Breast epithelium (tissue), 4 donors: ENCODE data around the gene GAS7. TPM values are rescaled to one million over a fixed set of nuclear protein-coding genes. Genes with fewer than 3 reads are reported as not detected.

ENCODE experiments used
- DNase-seq, 2 donors: peaks; one replicate each; pipeline ENCODE4 v3.0.0-alpha.2; 2019; ENCODE audit warnings: low spot score in 2 of 2
- H3K27ac ChIP-seq, 2 donors: fragments of 200-600 bp; sonication (generic) in 1 of 2; one replicate each; pipeline ENCODE4 v1.5.1; 2016 to 2019; ENCODE audit warnings: mild to moderate bottlenecking in 1 of 2
- H3K27me3 ChIP-seq, 2 donors: fragments of 200-600 bp; sonication (generic) in 1 of 2; one replicate each; pipeline versions ENCODE4 v1.5.1 to v1.6.0; 2017 to 2019; ENCODE audit warnings: control low read depth in 1 of 2, mild to moderate bottlenecking in 1 of 2
- H3K36me3 ChIP-seq: fragments of 200-600 bp; one replicate; pipeline ENCODE4 v1.5.1; 2019
- H3K4me1 ChIP-seq, 2 donors: fragments of 200-600 bp; sonication (generic); one replicate each; pipeline ENCODE4 v1.5.1; 2016 to 2019; ENCODE audit warnings: control low read depth in 1 of 2
- H3K4me3 ChIP-seq, 3 donors: fragments of 200-600 bp; sonication (generic); 1 replicate in 2 of 3; 2 replicates in 1 of 3; pipeline ENCODE4 v1.5.1; 2016 to 2019; ENCODE audit warnings: mild to moderate bottlenecking in 3 of 3, moderate library complexity in 2 of 3
- H3K9me3 ChIP-seq, 2 donors: fragments of 200-600 bp; sonication (generic) in 1 of 2; one replicate each; pipeline ENCODE4 v1.5.1; 2016 to 2019; ENCODE audit warnings: control low read depth in 1 of 2
- CTCF ChIP-seq, 3 donors: fragments of 450-650 bp; IDR thresholded peaks; one replicate each; pipeline ENCODE4 v1.5.1; 2016 to 2017; ENCODE audit warnings: antibody characterized with exemption in 3 of 3, mild to moderate bottlenecking in 3 of 3, moderate library complexity in 3 of 3
- POLR2A ChIP-seq: fragments of 450-650 bp; IDR thresholded peaks from one replicate; pipeline ENCODE4 v1.6.1; 2016; ENCODE audit warnings: antibody characterized with exemption, mild to moderate bottlenecking, moderate library complexity
- POLR2AphosphoS5 ChIP-seq, 3 donors: sonication (generic); formaldehyde crosslinking; IDR thresholded peaks; one replicate each; pipeline ENCODE4 v1.6.1; 2017; ENCODE audit warnings: antibody characterized with exemption in 3 of 3
- intact Hi-C: fragments of 100-400 bp; cut with DNase I; formaldehyde crosslinking; loops from one replicate; pipeline ENCODE4 v1.15.1; 2023; ENCODE audit warnings: low total_unique reads
- total RNA-seq, 3 donors: library from RNA; depleted of rRNA; stranded (reverse); fragments of >200 nt; gene quantifications; one replicate each; pipeline ENCODE4 v1.1.0, GENCODE V29; 2016

The GAS7 gene
- total RNA-seq, 3 donors from 2014 or later = 21.8 to 62.2 (median 33.4) TPM

GRCh38 chr17:10210151-10210574, 11.8 kb upstream of the GAS7 start:
- H3K9me3 ChIP-seq = peaks cover 8 to 10% of the 10 kb centered on the region in 2 donors
- intact Hi-C loops = no loop called here
- no peaks in the 10 kb centered on the region for H3K36me3 ChIP-seq
- DNase-seq = no peak
- TF ChIP-seq POLR2AphosphoS5 (IDR thresholded peaks at IDR 0.05) (no peak), CTCF (IDR thresholded peaks at IDR 0.05) (no peak), POLR2A (no peak)
- H3K27ac ChIP-seq = peak overlapping the region in 1 of 2 donors; percentile 30
- no peak overlapping the region for H3K4me3 ChIP-seq
- H3K4me1 ChIP-seq = no peaks in the 10 kb centered on the region
- H3K27me3 ChIP-seq = no peaks in the 10 kb centered on the region

GRCh38 chr17:10208604-10209193, 10.3 kb upstream of the GAS7 start:
- H3K4me3 ChIP-seq = no peak overlapping the region
- intact Hi-C loops = loop anchor here (5.0 kb wide), 1 partner anchor 1001 kb away; no protein-coding TSS in a partner anchor
- DNase-seq = no peak
- H3K36me3 ChIP-seq = no peaks in the 10 kb centered on the region
- peak overlapping the region in 1 of 2 donors; percentile 38 for H3K27ac ChIP-seq
- peaks cover 8 to 13% of the 10 kb centered on the region in 2 donors for H3K9me3 ChIP-seq
- H3K27me3 ChIP-seq = no peaks in the 10 kb centered on the region
- H3K4me1 ChIP-seq = no peaks in the 10 kb centered on the region
- TF ChIP-seq POLR2AphosphoS5 (IDR thresholded peaks at IDR 0.05) = no peak
- TF ChIP-seq POLR2A = no peak
- no peak for TF ChIP-seq CTCF (IDR thresholded peaks at IDR 0.05)

GRCh38 chr17:10207153-10207552, 8.7 kb upstream of the GAS7 start:
- DNase-seq = no peak
- intact Hi-C loops = loop anchor here (5.0 kb wide), 1 partner anchor 1000 kb away; no protein-coding TSS in a partner anchor
- TF ChIP-seq POLR2A (no peak), CTCF (IDR thresholded peaks at IDR 0.05) (no peak), POLR2AphosphoS5 (IDR thresholded peaks at IDR 0.05) (no peak)

GRCh38 chr17:10205549-10206185, 7.3 kb upstream of the GAS7 start:
- no peak for DNase-seq
- H3K36me3 ChIP-seq = no peaks in the 10 kb centered on the region
- H3K27me3 ChIP-seq = no peaks in the 10 kb centered on the region
- peaks cover 8 to 13% of the 10 kb centered on the region in 2 donors for H3K9me3 ChIP-seq
- no peaks in the 10 kb centered on the region for H3K4me1 ChIP-seq
- H3K27ac ChIP-seq = no peak overlapping the region
- TF ChIP-seq CTCF (IDR thresholded peaks at IDR 0.05) (no peak), POLR2A (no peak), POLR2AphosphoS5 (IDR thresholded peaks at IDR 0.05) (no peak)
- intact Hi-C loops = loop anchor here (5.0 kb wide), 1 partner anchor 998 kb away; no protein-coding TSS in a partner anchor
- no peak overlapping the region for H3K4me3 ChIP-seq

More at GRCh38 chr17:10207153-10207552, 8.7 kb upstream of the GAS7 start:
- Histone ChIP-seq H3K4me1 (no peaks in the 10 kb centered on the region), H3K36me3 (no peaks in the 10 kb centered on the region), H3K27me3 (no peaks in the 10 kb centered on the region), H3K27ac (no peak overlapping the region), H3K9me3 (peaks cover 8 to 13% of the 10 kb centered on the region in 2 donors), H3K4me3 (no peak overlapping the region)

- intact Hi-C loops = no loop called here
- Histone ChIP-seq H3K27me3 (no peaks in the 10 kb centered on the region), H3K27ac (no peak overlapping the region), H3K9me3 (peaks cover 8 to 13% of the 10 kb centered on the region in 2 donors), H3K36me3 (no peaks in the 10 kb centered on the region), H3K4me3 (no peak overlapping the region), H3K4me1 (peaks cover 0 to 4% of the 10 kb centered on the region in 2 donors)
- DNase-seq = no peak
- TF ChIP-seq POLR2A = no peak
- no peak for TF ChIP-seq CTCF (IDR thresholded peaks at IDR 0.05)
- TF ChIP-seq POLR2AphosphoS5 (IDR thresholded peaks at IDR 0.05) = no peak
Observed at GRCh38 chr17:10201680-10202079, 3.3 kb upstream of the GAS7 start.
